NCI-H187 (cell line): ENCODE results near the gene LMCD1.
"Not testable (repeated sequence)": the region's sequence is repeated elsewhere in the genome, so short reads cannot be mapped to it uniquely, and the experiment has no call there.

Experiments
- DNase-seq, 2 experiments: peaks; one replicate each; lab custom pipeline; 2025; lab: John Stamatoyannopoulos, UW

The LMCD1 gene

GRCh38 chr3:8560366-8561007 lies 58.9 kb downstream of the LMCD1 start:
- DNase-seq, result no peak

GRCh38 chr3:8561370-8561769 lies 59.7 kb downstream of the LMCD1 start:
- DNase-seq, result no peak

DNA sequence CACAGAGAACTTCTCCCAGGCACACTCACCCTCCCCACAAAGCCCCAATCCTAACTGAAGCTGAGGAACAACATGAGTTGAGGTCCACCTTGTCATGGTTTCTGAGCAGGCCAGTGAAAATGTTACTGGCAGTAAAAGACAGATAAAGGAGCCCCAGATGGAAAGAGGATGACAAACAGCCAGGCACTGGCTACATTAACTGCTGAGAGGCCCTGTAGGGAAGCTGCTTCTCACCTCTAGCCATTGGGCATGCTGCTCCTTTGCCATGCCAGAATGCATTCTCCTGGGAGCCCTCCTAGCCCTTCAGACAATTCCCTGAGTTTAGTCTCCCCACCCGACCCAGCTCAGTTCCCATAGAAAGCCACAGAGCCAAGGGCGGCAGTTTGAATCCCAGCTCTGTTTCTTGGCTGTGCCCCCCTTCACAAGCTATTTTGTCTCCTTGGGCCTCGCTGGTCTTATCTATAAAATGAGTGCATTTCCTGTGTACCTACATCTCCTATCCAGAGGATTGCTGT lies 60.5 kb downstream of the LMCD1 start:
- DNase-seq, result no peak

DNA sequence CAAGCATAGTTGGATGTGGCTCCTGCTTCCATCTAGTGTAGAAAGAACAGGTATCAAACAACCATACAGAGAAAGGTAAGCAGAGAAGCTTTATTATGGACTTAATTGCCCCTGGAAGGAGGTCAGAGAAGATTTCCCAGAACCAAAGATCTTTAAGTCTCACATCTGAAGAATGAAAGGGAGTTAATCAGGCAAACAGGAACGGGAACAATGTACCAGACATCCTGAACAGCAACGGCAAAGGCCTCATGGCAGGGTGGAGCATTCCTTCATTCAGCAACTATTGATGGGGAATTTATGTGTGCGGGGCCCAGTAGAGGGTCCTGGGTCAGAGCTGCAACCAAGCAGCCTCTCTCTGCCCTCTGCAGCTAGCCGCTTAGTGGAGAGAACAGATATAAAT lies 61.5 kb downstream of the LMCD1 start:
- DNase-seq, result no peak

DNA sequence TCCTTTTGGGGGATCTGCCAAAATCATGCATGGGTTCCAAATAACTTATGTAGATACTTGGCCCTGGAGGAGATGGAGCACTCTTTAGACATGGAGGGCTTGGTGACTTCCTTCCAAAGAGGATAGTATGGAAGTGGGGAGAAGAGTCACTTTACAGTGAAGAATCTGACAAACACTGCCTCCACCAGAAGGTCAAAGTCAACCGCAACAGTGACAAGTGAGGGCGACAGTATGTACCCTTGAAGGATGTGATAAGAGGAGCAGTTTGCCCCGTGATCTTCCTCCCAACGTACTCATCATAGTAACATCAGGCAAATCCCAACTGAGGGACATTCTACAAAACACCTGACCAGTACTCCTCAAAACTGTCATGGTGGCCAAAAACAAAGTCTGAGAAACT lies 62.0 kb downstream of the LMCD1 start:
- DNase-seq, result no peak

DNA sequence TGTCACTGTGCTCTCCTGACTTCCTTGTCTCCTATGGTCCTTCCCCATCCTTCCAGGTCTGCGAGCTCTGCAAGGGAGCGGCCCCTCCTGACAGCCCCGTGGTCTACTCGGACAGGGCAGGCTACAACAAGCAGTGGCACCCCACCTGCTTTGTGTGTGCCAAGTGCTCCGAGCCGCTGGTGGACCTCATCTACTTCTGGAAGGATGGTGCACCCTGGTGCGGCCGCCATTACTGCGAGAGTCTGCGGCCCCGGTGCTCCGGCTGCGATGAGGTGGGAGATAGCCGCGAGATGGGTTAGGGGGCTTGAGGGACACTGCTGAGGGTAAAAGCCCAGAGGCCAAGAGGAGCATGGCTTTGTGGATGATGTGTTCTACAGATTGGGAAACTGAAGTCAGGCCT lies 63.8 kb downstream of the LMCD1 start:
- DNase-seq, result no peak

GRCh38 chr3:8567784-8568575 lies 66.4 kb downstream of the LMCD1 start:
- DNase-seq, result no peak

- DNase-seq, result no peak
Observed at GRCh38 chr3:8571256-8571655, 69.6 kb downstream of the LMCD1 start.

DNA sequence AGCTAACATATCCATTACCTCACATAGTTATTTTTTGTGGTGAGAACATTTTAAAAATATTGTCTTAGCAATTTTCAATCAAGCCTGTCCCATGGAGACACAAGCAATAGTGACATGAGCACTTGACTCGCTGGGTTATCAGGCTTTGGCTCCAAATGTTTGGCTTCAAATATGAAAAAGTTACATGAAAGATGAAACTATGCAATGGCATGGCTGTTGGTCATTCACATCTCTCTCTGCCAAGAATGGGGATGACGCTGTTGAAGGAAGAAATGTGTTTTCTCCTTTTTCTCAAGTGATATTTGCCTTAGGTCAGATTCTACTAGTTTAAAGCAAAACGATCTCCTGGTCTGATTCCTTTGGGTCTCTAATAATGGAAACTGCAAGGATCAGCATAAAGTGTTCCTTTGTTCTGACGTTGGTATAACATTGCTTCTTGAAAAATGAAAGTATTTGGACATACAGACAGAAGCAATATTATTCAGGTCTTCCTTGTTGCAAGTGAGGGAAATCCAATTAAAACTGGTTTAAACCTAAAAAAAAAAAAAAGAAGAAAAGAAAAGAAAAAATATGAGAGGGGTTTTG lies 71.8 kb downstream of the LMCD1 start:
- DNase-seq, result no peak

GRCh38 chr3:8574040-8574669 lies 72.5 kb downstream of the LMCD1 start:
- no peak for DNase-seq

- DNase-seq, result no peak
Observed at GRCh38 chr3:8574670-8575322, 73.2 kb downstream of the LMCD1 start.

GRCh38 chr3:8575364-8576104 lies 73.9 kb downstream of the LMCD1 start:
- no peak for DNase-seq

DNA sequence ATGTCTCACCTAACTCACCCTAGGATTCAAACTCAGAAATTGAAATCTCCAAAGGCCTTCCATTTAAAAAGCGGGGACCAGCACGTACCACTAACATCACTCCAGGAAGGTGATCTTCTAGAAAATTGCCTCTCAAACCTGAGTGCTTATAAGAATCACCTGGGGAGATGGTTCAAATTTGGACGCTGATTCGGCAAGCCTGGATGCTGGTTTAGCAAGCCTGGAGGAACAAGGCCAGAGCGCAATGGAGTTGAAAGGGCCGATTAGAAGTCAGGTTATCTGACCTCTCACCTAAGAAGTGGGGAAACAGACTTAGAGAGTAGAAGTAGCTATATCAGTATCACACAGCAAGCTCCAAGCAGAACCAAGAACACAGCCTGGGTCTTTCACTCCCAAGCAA lies 74.8 kb downstream of the LMCD1 start:
- no peak for DNase-seq

GRCh38 chr3:8576841-8577571 lies 75.4 kb downstream of the LMCD1 start:
- no peak for DNase-seq

- DNase-seq, result no peak
Observed at GRCh38 chr3:8578282-8578681, 76.7 kb downstream of the LMCD1 start.

- no peak for DNase-seq
Observed at GRCh38 chr3:8579096-8579495, 77.5 kb downstream of the LMCD1 start.

DNA sequence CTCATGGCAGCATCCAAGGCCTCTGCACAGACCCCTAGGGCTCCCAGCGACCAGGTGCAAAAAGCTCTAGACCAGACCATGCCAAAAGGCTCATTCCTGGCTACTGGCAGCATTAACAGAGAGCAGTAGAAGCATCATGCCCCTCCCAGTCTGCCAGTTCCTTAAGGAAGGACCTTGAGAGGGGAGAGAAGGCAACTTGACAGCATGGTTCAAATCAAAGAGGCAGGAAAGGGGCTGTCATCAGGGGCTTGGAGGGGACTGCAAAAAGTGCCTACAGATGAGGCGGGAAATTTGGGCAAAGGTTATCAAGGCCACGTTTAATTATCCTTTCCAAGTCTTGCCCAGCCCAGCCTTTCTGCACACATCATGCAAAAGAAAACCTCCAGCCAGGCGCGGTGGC lies 78.3 kb downstream of the LMCD1 start:
- no peak for DNase-seq

DNA sequence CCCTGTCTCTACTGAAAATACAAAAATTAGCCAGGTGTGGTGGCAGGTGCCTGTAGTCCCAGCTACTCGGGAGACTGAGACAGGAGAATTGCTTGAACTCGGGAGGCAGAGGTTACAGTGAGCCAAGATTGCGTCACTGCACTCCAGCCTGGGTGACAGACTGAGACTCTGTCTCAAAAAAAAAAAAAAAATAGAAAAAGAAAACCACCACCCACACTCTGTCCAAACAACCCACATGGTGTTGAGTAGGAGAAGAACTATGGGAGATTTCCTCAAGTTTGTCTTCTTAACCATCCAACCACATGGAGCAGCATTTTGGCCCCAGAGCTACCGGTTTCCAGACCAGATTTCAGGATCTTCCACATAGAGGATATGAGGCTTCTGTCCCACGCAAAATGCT lies 78.8 kb downstream of the LMCD1 start:
- not testable (repeated sequence) for DNase-seq

DNA sequence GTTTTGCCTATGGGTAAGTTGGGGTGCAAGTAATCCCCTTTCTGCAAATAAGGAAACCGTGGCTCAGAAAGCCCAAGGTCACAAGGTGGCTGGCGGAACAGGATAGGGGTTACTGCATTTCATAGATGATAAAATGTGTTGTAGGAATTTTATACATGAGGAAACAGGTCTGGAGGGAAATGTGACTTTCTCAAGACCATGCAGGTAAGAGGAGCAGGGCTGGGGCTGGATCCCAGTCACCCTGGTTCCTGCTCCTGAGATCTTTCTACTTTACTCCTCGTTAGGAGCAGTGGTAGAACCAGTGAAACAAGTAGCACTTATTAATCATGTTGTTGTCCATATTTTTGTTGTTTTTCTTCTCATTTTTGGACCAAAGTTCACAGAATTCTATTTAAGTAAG lies 79.8 kb downstream of the LMCD1 start:
- DNase-seq, result no peak

- no peak for DNase-seq
Observed at GRCh38 chr3:8581806-8582445, 80.3 kb downstream of the LMCD1 start.
